K562 (cell line): ENCODE measurements around the gene PPP4R3B.

ENCODE experiments used
- CCAR2 ChIP-seq: fragments of 200-400 bp; formaldehyde crosslinking; IDR thresholded peaks from 2 replicates; pipeline ENCODE4 v1.6.1; 2017; ENCODE audit warnings: mild to moderate bottlenecking, low read depth, low read length
- EP300 ChIP-seq: IDR thresholded peaks from 2 replicates; pipeline ENCODE4 v1.6.1; 2012; ENCODE audit warnings: low read length, improper control_type of control experiment
- FOS ChIP-seq: IDR thresholded peaks from 3 replicates; pipeline ENCODE4 v1.6.1; 2011; ENCODE audit not compliant: insufficient read length; ENCODE audit errors: extremely low read depth
- HDAC6 ChIP-seq: IDR thresholded peaks from 2 replicates; pipeline ENCODE4 v1.6.1; 2012; ENCODE audit warnings: low read depth, mild to moderate bottlenecking, control low read depth, inconsistent platforms, low read length, moderate library complexity
- HINFP ChIP-seq: fragments of 450-650 bp; conservative IDR thresholded peaks from 2 replicates; pipeline ENCODE4 v1.6.1; 2016; ENCODE audit warnings: missing genetic modification characterization, low read depth, mild to moderate bottlenecking, control low read depth, missing compliant biosample characterization
- HMGXB4 ChIP-seq: sonication (generic); formaldehyde crosslinking; IDR thresholded peaks from 2 replicates; pipeline ENCODE4 v1.8.1; 2023; ENCODE audit warnings: mild to moderate bottlenecking, missing genetic modification reagents
- KLF16 ChIP-seq: IDR thresholded peaks from 2 replicates; pipeline ENCODE4 v1.6.1; 2016; ENCODE audit warnings: antibody characterized with exemption
- MAFK ChIP-seq: IDR thresholded peaks from 2 replicates; pipeline ENCODE4 v1.6.1; 2011; ENCODE audit warnings: low read length, improper control_type of control experiment
- MYNN ChIP-seq, 2 experiments: sonication (generic); formaldehyde crosslinking in 1 of 2; IDR thresholded peaks; 2 replicates each; pipeline versions ENCODE4 v1.5.0 to v1.6.1; 2016 to 2020; ENCODE audit warnings: antibody characterized with exemption in 1 of 2, missing genetic modification reagents in 1 of 2
- NONO ChIP-seq, 2 experiments: fragments of 200-400 bp in 1 of 2; fragments of 450-650 bp in 1 of 2; formaldehyde crosslinking in 1 of 2; IDR thresholded peaks; 2 replicates each; pipeline ENCODE4 v1.6.1; 2017; ENCODE audit warnings: low read depth in 2 of 2, mild to moderate bottlenecking in 2 of 2, moderate library complexity in 2 of 2, low read length in 1 of 2
- POLR2A ChIP-seq: fragments of 450-650 bp; conservative IDR thresholded peaks from 2 replicates; pipeline ENCODE4 v1.6.1; 2016
- SLC30A9 ChIP-seq: fragments of 250-450 bp; sonication (Bioruptor Pico); IDR thresholded peaks from 2 replicates; pipeline ENCODE4 v1.8.0; 2022; ENCODE audit warnings: mild to moderate bottlenecking, moderate library complexity
- SP1 ChIP-seq: sonication (generic); formaldehyde crosslinking; IDR thresholded peaks from 2 replicates; pipeline ENCODE4 v1.8.1; 2022; ENCODE audit warnings: mild to moderate bottlenecking, missing genetic modification reagents
- ZNF316 ChIP-seq: fragments of 450-650 bp; IDR thresholded peaks from 2 replicates; pipeline ENCODE4 v1.6.1; 2016

GRCh38 chr2:55649211-55649610, 31.8 kb upstream of the PPP4R3B start:
- TF ChIP-seq HMGXB4 (no peak), EP300 (no peak), SP1 (no peak), ZNF316 (no peak), MYNN (IDR thresholded peaks at IDR 0.05) (no peak), MYNN (CRISPR knock-in tag; IDR thresholded peaks at IDR 0.05) (no peak), NONO (IDR thresholded peaks at IDR 0.05; ENCODE audit: low read depth in 2 of 2, low read length in 1 of 2) (no peak), HDAC6 (no peak), POLR2A (no peak), KLF16 (no peak), SLC30A9 (no peak), FOS (no peak), CCAR2 (no peak), MAFK (no peak), HINFP (no peak)
